ENCODE measurements around the gene RTBDN. TPM values are rescaled to one million over a fixed set of nuclear protein-coding genes. Genes with fewer than 3 reads are reported as not detected.

The RTBDN gene
- total RNA-seq, 1 experiment from 2014 or later: 2.4 TPM

GRCh38 chr19:12842511-12842910 lies 8.1 kb upstream of the RTBDN start:
- BruUV-seq (replicated peaks): no TSS peak
- CTCF ChIA-PET: no interaction called here
- TF ChIP-seq POLR2AphosphoS5 (IDR thresholded peaks at IDR 0.05; ENCODE audit: low read depth, low read length) (no peak), CTCF (IDR thresholded peaks at IDR 0.05) (no peak), SIN3A (IDR thresholded peaks at IDR 0.05; ENCODE audit: borderline replicate concordance, insufficient read depth, low read depth, low read length) (no peak), TCF7L2 (IDR thresholded peaks at IDR 0.05; ENCODE audit: low read depth, low read length) (no peak)
- TF ChIP-seq, protein P1, sequence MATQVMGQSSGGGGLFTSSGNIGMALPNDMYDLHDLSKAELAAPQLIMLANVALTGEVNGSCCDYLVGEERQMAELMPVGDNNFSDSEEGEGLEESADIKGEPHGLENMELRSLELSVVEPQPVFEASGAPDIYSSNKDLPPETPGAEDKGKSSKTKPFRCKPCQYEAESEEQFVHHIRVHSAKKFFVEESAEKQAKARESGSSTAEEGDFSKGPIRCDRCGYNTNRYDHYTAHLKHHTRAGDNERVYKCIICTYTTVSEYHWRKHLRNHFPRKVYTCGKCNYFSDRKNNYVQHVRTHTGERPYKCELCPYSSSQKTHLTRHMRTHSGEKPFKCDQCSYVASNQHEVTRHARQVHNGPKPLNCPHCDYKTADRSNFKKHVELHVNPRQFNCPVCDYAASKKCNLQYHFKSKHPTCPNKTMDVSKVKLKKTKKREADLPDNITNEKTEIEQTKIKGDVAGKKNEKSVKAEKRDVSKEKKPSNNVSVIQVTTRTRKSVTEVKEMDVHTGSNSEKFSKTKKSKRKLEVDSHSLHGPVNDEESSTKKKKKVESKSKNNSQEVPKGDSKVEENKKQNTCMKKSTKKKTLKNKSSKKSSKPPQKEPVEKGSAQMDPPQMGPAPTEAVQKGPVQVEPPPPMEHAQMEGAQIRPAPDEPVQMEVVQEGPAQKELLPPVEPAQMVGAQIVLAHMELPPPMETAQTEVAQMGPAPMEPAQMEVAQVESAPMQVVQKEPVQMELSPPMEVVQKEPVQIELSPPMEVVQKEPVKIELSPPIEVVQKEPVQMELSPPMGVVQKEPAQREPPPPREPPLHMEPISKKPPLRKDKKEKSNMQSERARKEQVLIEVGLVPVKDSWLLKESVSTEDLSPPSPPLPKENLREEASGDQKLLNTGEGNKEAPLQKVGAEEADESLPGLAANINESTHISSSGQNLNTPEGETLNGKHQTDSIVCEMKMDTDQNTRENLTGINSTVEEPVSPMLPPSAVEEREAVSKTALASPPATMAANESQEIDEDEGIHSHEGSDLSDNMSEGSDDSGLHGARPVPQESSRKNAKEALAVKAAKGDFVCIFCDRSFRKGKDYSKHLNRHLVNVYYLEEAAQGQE (IDR thresholded peaks at IDR 0.05; ENCODE audit: insufficient read depth in 1 of 2, low read depth in 2 of 2, low read length in 1 of 2): no peak
- POLR2A ChIA-PET: no interaction called here
- in situ Hi-C loops (cut with HindIII; ENCODE audit: low pct_unique_long_range_greater_than_20kb, low sequenced_read_pairs): no loop called here
- Histone ChIP-seq H3K27me3 (ENCODE audit: control insufficient read depth, insufficient read depth, low read length) (no peaks in the 10 kb centered on the region), H3K36me3 (ENCODE audit: control insufficient read depth, insufficient read depth, low read length) (no peaks in the 10 kb centered on the region; the same call in 1 of the 2 replicates), H3K4me3 (ENCODE audit: low read depth in 2 of 2, low read length in 2 of 2) (no peak overlapping the region), H3K4me1 (ENCODE audit: control insufficient read depth, insufficient read depth, low read length) (no peaks in the 10 kb centered on the region; the same call in 1 of the 2 replicates), H3K27ac (ENCODE audit: low read length) (no peak overlapping the region), H3K9me3 (ENCODE audit: control insufficient read depth, insufficient read depth, low read depth, low read length) (no peaks in the 10 kb centered on the region)
- no peak for ATAC-seq
- intact Hi-C loops (cut with micrococcal nuclease; ENCODE audit: unreplicated experiment): no loop called here
- no peak for DNase-seq (ENCODE audit: low read depth, low spot score)

DNA sequence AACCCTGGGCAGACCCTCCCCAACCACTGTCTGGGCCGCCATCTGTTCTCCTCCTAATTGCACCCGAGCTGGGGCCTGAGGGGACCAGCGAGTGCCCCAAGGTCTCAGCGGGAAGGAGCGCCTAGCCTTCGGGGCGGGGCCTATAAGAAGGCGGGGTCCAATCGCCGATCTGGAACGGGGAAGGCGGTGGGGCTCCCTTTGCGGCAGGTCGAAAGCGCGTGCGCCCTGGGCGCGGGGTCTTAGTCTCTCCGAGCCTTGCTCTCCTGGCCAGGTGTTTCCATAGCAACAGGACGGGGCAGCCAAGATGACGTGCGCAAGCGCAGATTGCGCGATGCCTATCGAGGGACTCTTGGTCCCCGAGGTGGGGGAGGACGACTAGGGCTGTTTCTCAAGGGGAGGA lies 6.7 kb upstream of the RTBDN start:
- Histone ChIP-seq H3K4me3 (ENCODE audit: low read depth in 2 of 2, low read length in 2 of 2) (no peak overlapping the region), H3K4me1 (ENCODE audit: control insufficient read depth, insufficient read depth, low read length) (peaks cover 4% of the 10 kb centered on the region; the same call in 1 of the 2 replicates), H3K9me3 (ENCODE audit: control insufficient read depth, insufficient read depth, low read depth, low read length) (no peaks in the 10 kb centered on the region), H3K36me3 (ENCODE audit: control insufficient read depth, insufficient read depth, low read length) (no peaks in the 10 kb centered on the region; the same call in 1 of the 2 replicates), H3K27me3 (ENCODE audit: control insufficient read depth, insufficient read depth, low read length) (no peaks in the 10 kb centered on the region), H3K27ac (ENCODE audit: low read length) (no peak overlapping the region)
- ChIA-PET CTCF (no interaction called here), POLR2A (no interaction called here)
- no peak for TF ChIP-seq SIN3A (IDR thresholded peaks at IDR 0.05; ENCODE audit: borderline replicate concordance, insufficient read depth, low read depth, low read length)
- TF ChIP-seq, protein P1 (IDR thresholded peaks at IDR 0.05; ENCODE audit: insufficient read depth in 1 of 2, low read depth in 2 of 2, low read length in 1 of 2): no peak
- no peak for TF ChIP-seq POLR2AphosphoS5 (IDR thresholded peaks at IDR 0.05; ENCODE audit: low read depth, low read length)
- no peak for TF ChIP-seq CTCF (IDR thresholded peaks at IDR 0.05)
- no peak for TF ChIP-seq TCF7L2 (IDR thresholded peaks at IDR 0.05; ENCODE audit: low read depth, low read length)
- no peak for ATAC-seq
- no peak for DNase-seq (ENCODE audit: low read depth, low spot score)
- no TSS peak for BruUV-seq (replicated peaks)
- intact Hi-C loops (cut with micrococcal nuclease; ENCODE audit: unreplicated experiment) (no loop called here), in situ Hi-C loops (cut with HindIII; ENCODE audit: low pct_unique_long_range_greater_than_20kb, low sequenced_read_pairs) (no loop called here)

Data from Panc1 (cell line).